GM23248 (cell line): Measurements from ENCODE around the gene PPA2. TPM values are rescaled to one million over a fixed set of nuclear protein-coding genes. Genes with fewer than 3 reads are reported as not detected.

Experiments
- DNase-seq: peaks from one replicate; pipeline ENCODE4 v3.0.0-alpha.2; 2015
- H2AFZ ChIP-seq: fragments of 200-600 bp; sonication (generic); 2 replicates; pipeline ENCODE4 v1.6.1; 2016; ENCODE audit warnings: antibody characterized with exemption
- H3F3A ChIP-seq: fragments of 200-600 bp; sonication (generic); 2 replicates; pipeline ENCODE4 v1.6.1; 2016; ENCODE audit warnings: mild to moderate bottlenecking, antibody characterized with exemption, mixed run types; ENCODE audit not compliant: insufficient read depth
- H3K27ac ChIP-seq: fragments of 200-600 bp; sonication (generic); 2 replicates; pipeline ENCODE4 v1.5.1; 2016; ENCODE audit warnings: mild to moderate bottlenecking
- H3K27me3 ChIP-seq: fragments of 200-600 bp; sonication (generic); replicated peaks from 2 replicates; pipeline ENCODE4 v1.6.1; 2016; ENCODE audit warnings: mild to moderate bottlenecking; ENCODE audit not compliant: insufficient read depth
- H3K36me3 ChIP-seq: fragments of 200-600 bp; sonication (generic); 2 replicates; pipeline ENCODE4 v1.6.1; 2016; ENCODE audit warnings: low read depth, mild to moderate bottlenecking
- H3K4me1 ChIP-seq: fragments of 200-600 bp; sonication (generic); 2 replicates; pipeline ENCODE4 v1.6.1; 2016; ENCODE audit warnings: mild to moderate bottlenecking; ENCODE audit not compliant: insufficient read depth
- H3K4me2 ChIP-seq: fragments of 200-600 bp; sonication (generic); one replicate; pipeline ENCODE4 v1.6.1; 2016; ENCODE audit warnings: mild to moderate bottlenecking; ENCODE audit not compliant: unreplicated experiment
- H3K4me3 ChIP-seq: fragments of 200-600 bp; sonication (generic); 2 replicates; pipeline ENCODE4 v1.5.1; 2016; ENCODE audit warnings: mild to moderate bottlenecking
- H3K79me2 ChIP-seq: fragments of 200-600 bp; sonication (generic); 2 replicates; pipeline ENCODE4 v1.6.1; 2016; ENCODE audit warnings: mild to moderate bottlenecking; ENCODE audit not compliant: insufficient read depth
- H3K9ac ChIP-seq: fragments of 200-600 bp; sonication (generic); 2 replicates; pipeline ENCODE4 v1.6.1; 2016; ENCODE audit warnings: mild to moderate bottlenecking
- H3K9me2 ChIP-seq: fragments of 200-600 bp; sonication (generic); 2 replicates; pipeline ENCODE4 v1.6.1; 2016; ENCODE audit warnings: mixed run types, mild to moderate bottlenecking, moderate library complexity; ENCODE audit not compliant: insufficient read depth
- H3K9me3 ChIP-seq: fragments of 200-600 bp; sonication (generic); one replicate; pipeline ENCODE4 v1.6.1; 2017; ENCODE audit warnings: low read depth
- H4K20me1 ChIP-seq: fragments of 200-600 bp; sonication (generic); 2 replicates; pipeline ENCODE4 v1.6.0; 2016; ENCODE audit not compliant: insufficient read depth
- EZH2 ChIP-seq: fragments of 200-600 bp; sonication (generic); IDR thresholded peaks from 2 replicates; pipeline ENCODE4 v1.6.1; 2018; ENCODE audit warnings: antibody characterized with exemption, mild to moderate bottlenecking; ENCODE audit not compliant: insufficient read depth, poor library complexity, severe bottlenecking
- EZH2phosphoT487 ChIP-seq: fragments of 200-600 bp; sonication (generic); IDR thresholded peaks from 2 replicates; pipeline ENCODE4 v1.6.1; 2018; ENCODE audit warnings: antibody characterized with exemption, moderate library complexity, mild to moderate bottlenecking, low read depth; ENCODE audit not compliant: insufficient read depth
- WGBS, 2 experiments: methylation state at CpG; one replicate each; pipeline ENCODE4 v1.1.6; 2015 to 2017; ENCODE audit warnings: low lambda C conversion rate in 2 of 2, low coverage in 1 of 2; ENCODE audit errors: missing lambda C conversion rate in 2 of 2; 5-methylcytosine and 5-hydroxymethylcytosine counted together
- in situ Hi-C: fragments of 300-500 bp; cut with MboI; formaldehyde crosslinking; loops from 2 replicates; pipeline ENCODE4 v1.15.0; 2020
- polyA plus RNA-seq: library from polyadenylated mRNA; unstranded; fragments of >200 nt; fragmentation: Nextera tagmentation; extraction: Ambion mirVana; gene quantifications from 2 replicates; pipeline ENCODE4 v1.2.1, GENCODE V29; 2016
- total RNA-seq: library from RNA; depleted of rRNA; stranded (reverse); fragments of >200 nt; shearing (Covaris generic); gene quantifications from 2 replicates; pipeline ENCODE4 v1.2.3, GENCODE V29; 2014

The PPA2 gene
- total and polyA plus RNA-seq, 2 experiments from 2014 or later: 37.5 to 114 TPM

DNA sequence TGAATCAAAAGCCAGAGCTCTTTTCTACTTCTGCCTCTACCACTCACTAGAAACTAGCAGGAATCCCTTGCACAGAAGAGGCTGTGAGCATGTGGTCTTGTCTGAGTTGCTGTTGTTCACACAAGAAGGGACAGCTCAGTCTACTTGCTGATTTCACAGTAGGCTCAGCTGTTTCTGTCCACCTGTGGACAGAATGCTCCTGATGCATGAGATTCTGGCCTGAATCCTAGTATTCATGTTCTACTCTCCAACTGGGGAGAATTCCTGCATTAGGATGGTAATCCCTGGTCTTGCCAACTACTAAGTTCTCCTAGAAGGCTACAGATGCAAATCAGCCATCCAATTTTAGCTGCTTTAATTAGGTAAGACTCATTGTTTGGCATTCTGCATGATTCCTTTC lies 112.8 kb downstream of the PPA2 start:
- Histone ChIP-seq H3K9me2 (no peaks in the 10 kb centered on the region), H2AFZ (no peak overlapping the region), H3F3A (no peaks in the 10 kb centered on the region), H4K20me1 (no peaks in the 10 kb centered on the region), H3K27me3 (no peaks in the 10 kb centered on the region), H3K9me3 (no peaks in the 10 kb centered on the region), H3K36me3 (0 out of 2 replicates have a peak, but pooled peaks cover 4% of the 10 kb centered on the region), H3K27ac (no peak overlapping the region), H3K4me2 (no peak overlapping the region), H3K4me1 (no peaks in the 10 kb centered on the region), H3K79me2 (no peaks in the 10 kb centered on the region), H3K4me3 (no peak overlapping the region), H3K9ac (no peak overlapping the region)
- in situ Hi-C loops: no loop called here
- TF ChIP-seq EZH2phosphoT487: no peak
- no peak for TF ChIP-seq EZH2
- DNase-seq: no peak

DNA sequence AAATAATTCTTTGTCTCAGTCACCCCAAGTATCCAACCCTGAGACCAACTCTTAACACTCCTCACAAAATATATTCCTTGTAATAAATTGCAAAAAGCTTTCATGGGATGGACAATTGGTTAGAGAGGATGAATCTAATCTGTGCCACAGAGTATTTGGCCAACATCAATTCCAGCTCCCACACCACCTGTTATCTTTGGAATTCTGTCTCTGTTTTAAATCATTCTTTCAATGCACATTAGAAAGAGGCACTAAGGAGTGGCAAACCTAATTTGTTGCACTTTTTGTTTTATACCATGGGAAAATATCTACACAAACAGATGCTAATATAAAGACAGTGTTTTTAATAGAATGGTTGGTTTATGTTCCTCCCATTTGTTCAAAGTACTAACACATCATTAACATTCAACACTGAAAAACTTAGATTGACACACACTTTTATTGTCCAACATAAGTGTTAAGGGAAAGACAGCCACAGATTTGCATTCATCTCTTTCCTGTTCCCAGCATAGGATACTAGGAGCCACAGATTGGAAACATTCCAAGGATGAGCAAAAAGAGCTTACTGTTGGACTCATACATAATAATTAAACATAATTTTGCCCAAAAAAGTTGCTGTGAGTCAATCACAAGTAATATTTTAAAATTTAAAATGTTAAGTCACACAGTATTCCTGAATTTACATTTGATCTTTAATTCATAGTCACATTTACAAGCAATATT lies 116.4 kb downstream of the PPA2 start:
- peak; percentile 0 for DNase-seq
- H3K79me2 ChIP-seq: no peaks in the 10 kb centered on the region
- in situ Hi-C loops: no loop called here
- H3K9ac ChIP-seq: no peak overlapping the region
- H3K27ac ChIP-seq: no peak overlapping the region
- H3K36me3 ChIP-seq: 0 out of 2 replicates have a peak, but pooled peaks cover 4% of the 10 kb centered on the region
- H3K27me3 ChIP-seq: no peaks in the 10 kb centered on the region
- H3K9me3 ChIP-seq: no peaks in the 10 kb centered on the region
- no peaks in the 10 kb centered on the region for H3K4me1 ChIP-seq
- H4K20me1 ChIP-seq: no peaks in the 10 kb centered on the region
- H3K9me2 ChIP-seq: no peaks in the 10 kb centered on the region
- no peak overlapping the region for H2AFZ ChIP-seq
- no peak overlapping the region for H3K4me2 ChIP-seq
- no peak overlapping the region for H3K4me3 ChIP-seq
- TF ChIP-seq EZH2 (no peak), EZH2phosphoT487 (no peak)
- H3F3A ChIP-seq: no peaks in the 10 kb centered on the region

DNA sequence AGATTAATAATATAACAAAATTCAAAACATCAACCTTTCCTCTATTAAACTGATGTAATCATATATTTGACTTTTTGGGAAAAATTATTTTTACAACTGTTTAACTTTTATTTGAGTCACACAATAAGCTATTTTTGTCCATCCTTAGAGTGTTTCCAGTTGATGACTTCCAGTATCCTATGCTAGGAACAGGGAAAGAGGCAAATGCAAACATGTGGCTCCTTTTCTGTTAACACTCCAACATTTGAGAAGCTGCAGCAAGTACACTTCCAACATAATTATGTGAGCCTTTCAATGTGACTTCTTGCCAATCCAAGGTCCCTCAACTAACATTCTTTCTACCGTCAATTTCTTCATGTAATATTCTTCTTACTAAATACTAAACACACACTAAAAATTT lies 117.7 kb downstream of the PPA2 start:
- H4K20me1 ChIP-seq: no peaks in the 10 kb centered on the region
- 15 to 16% methylated on average over 1 of the region's 1 CpG for WGBS, 2 experiments
- no peak for DNase-seq
- no peaks in the 10 kb centered on the region for H3K79me2 ChIP-seq
- H3K4me1 ChIP-seq: no peaks in the 10 kb centered on the region
- H3F3A ChIP-seq: 0 out of 2 replicates have a peak, but pooled peaks cover 1% of the 10 kb centered on the region
- no peaks in the 10 kb centered on the region for H3K9me2 ChIP-seq
- H3K9ac ChIP-seq: no peak overlapping the region
- H3K4me3 ChIP-seq: no peak overlapping the region
- no peak overlapping the region for H2AFZ ChIP-seq
- no peaks in the 10 kb centered on the region for H3K9me3 ChIP-seq
- 0 out of 2 replicates have a peak, but pooled peaks cover 4% of the 10 kb centered on the region for H3K36me3 ChIP-seq
- H3K27me3 ChIP-seq: no peaks in the 10 kb centered on the region
- in situ Hi-C loops: no loop called here
- TF ChIP-seq EZH2: no peak
- TF ChIP-seq EZH2phosphoT487: no peak
- no peak overlapping the region for H3K4me2 ChIP-seq
- H3K27ac ChIP-seq: no peak overlapping the region

DNA sequence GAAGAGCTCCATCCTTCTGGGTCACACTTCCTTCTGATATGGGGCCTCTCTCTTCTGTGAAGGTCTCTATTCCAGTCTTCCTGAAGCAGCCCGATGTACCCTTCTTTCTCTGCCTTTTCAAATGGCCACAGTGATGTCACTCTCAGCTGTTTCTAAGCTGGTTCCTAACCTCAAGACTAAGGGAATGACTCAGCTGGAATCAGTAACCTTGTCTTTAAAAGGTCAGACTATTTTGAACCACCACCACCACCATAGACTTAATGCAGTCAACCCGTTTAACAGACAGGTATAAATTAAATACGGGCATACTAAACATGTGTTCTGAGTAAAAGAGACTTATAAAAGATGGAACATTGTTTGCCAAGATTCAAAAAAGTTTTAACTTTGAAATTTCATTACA lies 121.0 kb downstream of the PPA2 start:
- Histone ChIP-seq H3K4me1 (no peaks in the 10 kb centered on the region), H3K9me3 (no peaks in the 10 kb centered on the region), H2AFZ (no peak overlapping the region), H3K9me2 (no peaks in the 10 kb centered on the region), H3K9ac (no peak overlapping the region), H3K4me2 (no peak overlapping the region), H3K36me3 (no peaks in the 10 kb centered on the region), H3K27ac (no peak overlapping the region), H3K79me2 (no peaks in the 10 kb centered on the region), H3F3A (0 out of 2 replicates have a peak, but pooled peaks cover 6% of the 10 kb centered on the region), H4K20me1 (no peaks in the 10 kb centered on the region), H3K4me3 (no peak overlapping the region), H3K27me3 (no peaks in the 10 kb centered on the region)
- WGBS, 2 experiments: 97 to 100% methylated on average over 3 of the region's 3 CpGs
- TF ChIP-seq EZH2 (no peak), EZH2phosphoT487 (no peak)
- in situ Hi-C loops: no loop called here
- peak; percentile 20 for DNase-seq
